Measurements from ENCODE around the gene TNFRSF9.

- TF ChIP-seq FOXA1 (IDR thresholded peaks at IDR 0.05; ENCODE audit: borderline replicate concordance) (no peak), ZBTB49 (CRISPR knock-in tag; IDR thresholded peaks at IDR 0.05; ENCODE audit: borderline replicate concordance) (no peak), CTCF (IDR thresholded peaks at IDR 0.05 in 2 of 3, conservative IDR thresholded peaks at IDR 0.05 in 1 of 3; ENCODE audit: insufficient read depth in 2 of 3, low read depth in 1 of 3, low read length in 3 of 3) (no peak), POLR2AphosphoS5 (IDR thresholded peaks at IDR 0.05; ENCODE audit: control insufficient read depth, insufficient read depth, low read depth, low read length) (no peak), NR1H2 (CRISPR knock-in tag; IDR thresholded peaks at IDR 0.05) (no peak), ETV5 (CRISPR knock-in tag; IDR thresholded peaks at IDR 0.05; ENCODE audit: low read depth) (no peak), ZNF175 (CRISPR knock-in tag; IDR thresholded peaks at IDR 0.05; ENCODE audit: low read depth) (no peak)
Measured at GRCh38 chr1:7921796-7922195, 18.8 kb downstream of the TNFRSF9 start.

All from K562 (cell line).